GM21526 (cell line): ENCODE data around the gene NBPF6.
"Not testable (repeated sequence)": the region's sequence is repeated elsewhere in the genome, so short reads cannot be mapped to it uniquely, and the experiment has no call there.

ENCODE experiments used
- ATAC-seq: cut with Tn5 transposase; IDR thresholded peaks from one replicate; pipeline ENCODE4 v1.9.1; 2021; ENCODE audit warnings: moderate library complexity; ENCODE audit not compliant: unreplicated experiment, low FRiP score

NBPF6 gene, protein sequence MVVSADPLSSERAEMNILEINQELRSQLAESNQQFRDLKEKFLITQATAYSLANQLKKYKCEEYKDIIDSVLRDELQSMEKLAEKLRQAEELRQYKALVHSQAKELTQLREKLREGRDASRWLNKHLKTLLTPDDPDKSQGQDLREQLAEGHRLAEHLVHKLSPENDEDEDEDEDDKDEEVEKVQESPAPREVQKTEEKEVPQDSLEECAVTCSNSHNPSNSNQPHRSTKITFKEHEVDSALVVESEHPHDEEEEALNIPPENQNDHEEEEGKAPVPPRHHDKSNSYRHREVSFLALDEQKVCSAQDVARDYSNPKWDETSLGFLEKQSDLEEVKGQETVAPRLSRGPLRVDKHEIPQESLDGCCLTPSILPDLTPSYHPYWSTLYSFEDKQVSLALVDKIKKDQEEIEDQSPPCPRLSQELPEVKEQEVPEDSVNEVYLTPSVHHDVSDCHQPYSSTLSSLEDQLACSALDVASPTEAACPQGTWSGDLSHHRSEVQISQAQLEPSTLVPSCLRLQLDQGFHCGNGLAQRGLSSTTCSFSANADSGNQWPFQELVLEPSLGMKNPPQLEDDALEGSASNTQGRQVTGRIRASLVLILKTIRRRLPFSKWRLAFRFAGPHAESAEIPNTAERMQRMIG

DNA sequence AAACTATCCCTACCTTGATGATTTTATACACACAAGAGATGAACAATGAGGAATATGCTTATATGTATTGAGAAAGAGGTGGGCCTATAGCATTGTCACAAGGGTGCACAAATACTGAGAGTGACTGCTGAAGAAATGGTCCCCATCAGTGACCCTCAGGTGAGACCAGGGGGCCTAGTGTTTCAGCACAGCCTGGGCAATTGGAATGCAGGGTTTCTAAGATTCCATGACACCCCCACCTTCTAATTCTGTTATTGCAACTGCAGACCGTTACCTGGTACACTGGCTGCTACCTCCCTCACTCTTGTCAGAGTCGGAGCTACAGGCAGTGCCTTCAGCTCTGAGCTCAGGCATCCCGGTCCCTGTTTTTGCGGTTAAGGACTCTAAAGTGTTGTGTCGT lies at the start of gene NBPF6:
Gene NBPF6, plus strand, starts transcription at position 301 of the 400 bp plus-strand sequence. CDS start 259 bp downstream, outside the sequence.
- ATAC-seq: not testable (repeated sequence)

DNA sequence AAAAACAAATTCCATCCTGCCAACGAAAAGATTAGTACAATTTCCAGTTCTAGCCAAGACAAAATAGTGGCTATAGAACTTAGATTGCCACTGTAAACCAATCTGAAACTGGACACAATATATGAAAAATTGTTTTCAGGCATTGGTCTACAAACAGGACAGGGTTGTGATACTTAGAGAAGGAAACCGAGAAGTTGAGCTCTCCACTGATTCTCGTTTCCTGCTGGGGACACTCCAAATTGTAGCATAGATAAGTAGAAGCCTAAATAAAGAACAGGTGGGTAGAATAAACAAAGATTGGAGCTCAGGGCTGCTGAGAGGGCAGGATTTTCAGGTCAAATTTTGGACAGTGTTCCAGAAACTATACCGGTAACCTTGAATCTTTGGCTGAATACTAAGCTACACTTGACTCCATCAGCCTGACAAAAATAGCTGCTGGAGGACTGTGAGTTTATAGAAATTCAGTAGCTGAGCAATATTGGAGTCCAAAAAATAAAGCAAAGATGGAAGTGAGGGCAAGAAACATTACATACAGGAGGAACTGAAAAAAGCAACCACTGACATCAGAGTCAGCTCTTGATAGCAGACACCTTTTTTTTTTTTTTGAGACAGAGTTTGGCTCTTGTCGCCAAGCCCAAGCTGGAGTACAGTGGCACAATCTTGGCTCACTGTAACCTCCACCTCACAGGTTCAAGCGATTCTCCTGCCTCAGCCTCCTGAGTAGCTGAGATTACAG lies 38.9 kb upstream of the NBPF6 start:
- ATAC-seq: peak; percentile 53

DNA sequence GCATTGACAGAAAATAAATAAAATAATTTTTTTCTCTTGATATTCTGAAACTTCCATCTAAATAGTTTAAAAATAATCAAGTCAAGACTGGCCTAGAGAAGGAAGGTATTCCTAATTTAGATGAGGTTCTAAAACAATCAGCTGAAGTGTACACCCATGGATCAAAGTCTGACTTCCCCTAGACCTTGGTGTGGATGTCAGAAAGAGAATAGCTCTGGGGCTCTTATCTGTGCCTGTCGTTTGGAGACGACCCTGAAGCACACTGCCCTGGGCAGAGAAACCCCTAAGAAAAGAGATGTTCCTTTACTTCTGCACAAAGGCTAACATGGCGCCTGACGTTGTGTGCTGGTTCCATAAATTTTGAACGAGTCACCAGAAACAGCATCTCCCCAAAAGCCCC lies 30.0 kb upstream of the NBPF6 start:
- not testable (repeated sequence) for ATAC-seq

DNA sequence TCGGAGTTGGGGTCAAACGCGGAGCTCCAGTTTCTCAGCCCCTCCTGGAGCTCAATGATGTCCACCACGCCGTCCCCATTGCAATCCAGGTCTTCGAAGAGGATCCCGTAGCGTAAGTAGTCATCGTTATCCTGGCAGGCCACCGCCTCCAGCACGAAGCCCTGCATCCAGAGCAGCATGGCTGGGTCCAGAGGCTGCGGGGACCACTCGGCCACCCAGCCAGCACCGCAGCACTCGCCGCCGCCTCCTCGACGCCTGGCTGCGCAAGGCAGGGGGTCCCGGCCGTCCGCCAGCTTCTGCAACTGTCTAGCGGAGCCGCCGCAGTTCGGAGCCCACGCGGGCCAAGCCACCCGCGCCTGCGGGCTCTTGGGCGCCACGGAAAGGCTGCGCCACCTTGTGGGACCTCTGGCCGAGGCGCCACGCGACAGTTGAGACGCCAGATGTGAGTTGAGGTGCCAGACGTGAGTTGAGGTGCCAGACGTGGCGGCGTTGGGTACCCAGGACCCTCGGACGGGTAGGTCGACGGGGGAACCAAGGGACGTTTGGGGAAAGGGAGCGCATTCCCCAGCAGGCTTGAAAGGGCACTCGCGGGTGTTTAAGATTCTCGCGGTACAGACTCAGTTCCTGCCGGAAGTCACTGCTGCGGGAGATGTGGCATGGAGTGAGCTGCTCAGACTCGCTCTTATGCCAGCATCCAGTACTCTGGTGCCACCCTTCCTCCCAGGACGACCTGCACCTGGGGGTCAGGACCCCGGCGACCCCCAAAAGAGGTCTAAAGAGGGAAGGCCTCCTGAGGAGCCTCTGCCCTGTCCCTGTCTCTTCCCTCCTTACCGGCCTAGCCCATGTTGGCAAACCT lies 28.9 kb upstream of the NBPF6 start:
- not testable (repeated sequence) for ATAC-seq

DNA sequence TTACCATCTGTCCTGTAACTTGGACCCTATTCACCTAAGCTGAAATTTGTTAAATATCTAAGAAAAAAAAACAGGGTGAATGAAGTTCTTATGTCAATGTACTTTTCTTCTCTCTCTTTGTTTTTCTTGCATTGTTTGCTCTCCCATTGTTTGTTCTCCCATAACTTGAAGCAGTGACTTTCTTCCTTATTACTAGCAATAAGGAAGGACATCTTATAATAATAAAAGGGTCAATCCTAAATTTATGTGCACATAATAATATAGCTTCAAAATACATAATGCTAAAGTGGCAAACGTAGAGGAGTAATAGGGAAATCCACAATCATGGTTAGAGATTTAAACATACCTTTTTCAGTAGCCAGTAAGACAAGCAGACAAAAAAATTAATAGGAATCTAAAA lies 23.3 kb upstream of the NBPF6 start:
- ATAC-seq: not testable (repeated sequence)

DNA sequence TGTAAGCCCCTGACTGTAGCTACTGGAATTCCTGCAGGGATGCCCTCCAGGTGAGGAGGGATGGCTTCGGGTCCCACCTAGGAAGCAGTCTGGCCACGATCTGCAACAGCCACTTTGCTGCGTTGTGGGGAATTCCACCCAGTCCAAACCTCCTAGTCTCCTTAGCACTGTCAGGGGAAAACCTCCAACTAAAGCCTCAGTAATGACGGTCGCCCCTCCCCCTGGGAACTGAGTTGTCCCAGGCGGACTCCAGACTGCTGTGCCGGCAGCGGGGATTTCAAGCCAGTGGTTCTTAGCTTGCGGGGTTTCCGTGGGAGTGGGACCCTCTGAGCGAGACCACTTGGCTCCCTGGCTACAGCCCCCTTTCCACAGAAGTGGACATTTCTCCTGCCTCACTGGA lies 18.1 kb upstream of the NBPF6 start:
- ATAC-seq: not testable (repeated sequence)

DNA sequence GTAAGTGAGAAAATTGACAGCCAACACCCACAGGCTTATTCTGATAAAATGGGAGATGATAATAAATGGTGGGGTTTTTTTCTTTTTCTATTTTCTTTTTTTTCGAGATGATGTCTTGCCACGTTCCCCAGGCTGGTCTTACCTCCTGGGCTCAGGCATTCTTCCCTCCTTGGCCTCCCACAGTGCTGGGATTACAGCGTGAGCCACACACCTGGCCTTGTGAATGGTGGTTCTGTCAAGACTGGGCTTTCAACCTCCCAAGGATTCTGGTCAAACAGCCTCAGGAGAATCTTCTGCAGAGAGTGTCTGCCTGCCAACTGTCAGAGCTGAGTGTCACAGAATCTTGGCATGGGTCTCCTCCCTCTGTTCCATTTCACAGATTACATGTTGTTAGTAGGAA lies 16.7 kb upstream of the NBPF6 start:
- ATAC-seq: not testable (repeated sequence)

DNA sequence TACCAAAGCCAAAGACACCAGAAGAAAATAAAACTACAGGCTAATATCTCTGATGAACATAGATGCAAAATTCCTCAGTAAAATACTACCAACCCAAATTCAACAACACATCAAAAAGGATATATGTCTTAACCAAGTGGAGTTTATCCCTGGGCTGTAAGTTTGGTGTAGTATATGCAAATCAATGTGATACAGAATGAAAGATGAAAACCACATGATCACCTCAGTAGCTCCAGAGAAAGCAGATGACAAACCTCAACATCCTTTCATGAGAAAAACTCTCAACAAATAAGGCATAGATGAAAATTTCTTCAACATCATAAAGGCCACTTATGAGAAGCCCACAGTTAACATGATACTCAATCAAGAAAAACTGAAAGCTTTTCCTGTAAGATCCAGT lies 11.6 kb upstream of the NBPF6 start:
- peak; percentile 74 for ATAC-seq

DNA sequence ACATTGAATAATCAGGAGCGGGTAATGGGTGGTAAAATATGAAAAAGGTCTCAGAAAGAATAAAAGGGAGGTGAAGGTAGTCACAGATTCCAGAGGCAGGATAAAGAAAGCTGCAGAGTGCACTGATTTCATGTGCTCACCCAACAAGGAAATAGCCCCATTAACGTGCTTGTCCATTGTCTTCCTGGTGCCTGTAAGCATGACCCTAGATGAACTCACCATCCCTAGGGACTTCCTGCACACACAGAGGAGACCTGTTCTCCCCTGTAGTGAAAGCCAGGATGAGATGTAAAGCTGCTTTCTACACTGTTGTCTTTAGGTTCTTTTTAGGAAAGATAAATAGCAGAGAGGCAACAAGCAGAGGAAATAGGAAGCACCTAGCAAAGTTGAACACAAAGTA lies 4.4 kb downstream of the NBPF6 start:
- not testable (repeated sequence) for ATAC-seq

DNA sequence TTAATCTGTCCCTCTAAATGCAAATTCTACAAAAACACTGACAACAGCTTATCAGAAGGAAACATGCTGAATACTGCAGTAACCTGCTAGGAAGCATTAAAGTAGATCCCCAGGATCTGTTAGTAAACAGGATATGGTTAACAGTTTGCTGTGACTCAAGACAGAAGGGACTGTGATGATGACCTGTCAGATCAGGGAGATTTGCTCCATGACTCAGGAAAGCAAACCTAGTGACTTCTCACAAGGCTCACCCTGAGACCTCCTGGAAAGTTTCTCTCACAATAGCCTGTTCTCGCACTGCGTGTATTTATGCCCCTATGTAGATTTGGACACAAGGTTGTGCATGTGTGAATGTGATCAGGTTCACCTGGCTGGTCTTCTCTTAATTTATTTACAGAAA lies 8.5 kb downstream of the NBPF6 start:
- ATAC-seq: not testable (repeated sequence)

DNA sequence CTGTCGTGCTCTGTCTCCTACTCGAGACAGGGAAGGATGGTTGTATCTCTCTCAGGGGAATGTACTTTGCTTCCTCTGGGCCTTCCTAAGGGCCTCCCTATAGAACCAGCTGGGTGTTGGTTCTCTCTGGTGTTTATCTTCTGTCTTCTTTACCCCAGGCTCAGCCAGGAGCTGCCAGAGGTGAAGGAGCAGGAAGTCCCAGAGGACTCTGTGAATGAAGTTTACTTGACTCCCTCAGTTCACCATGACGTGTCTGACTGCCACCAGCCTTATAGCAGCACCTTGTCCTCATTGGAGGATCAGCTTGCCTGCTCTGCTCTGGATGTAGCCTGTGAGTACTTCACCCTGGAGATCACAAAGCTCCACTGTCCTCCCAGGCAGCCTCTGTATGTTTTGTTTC lies 11.6 kb downstream of the NBPF6 start:
- not testable (repeated sequence) for ATAC-seq

DNA sequence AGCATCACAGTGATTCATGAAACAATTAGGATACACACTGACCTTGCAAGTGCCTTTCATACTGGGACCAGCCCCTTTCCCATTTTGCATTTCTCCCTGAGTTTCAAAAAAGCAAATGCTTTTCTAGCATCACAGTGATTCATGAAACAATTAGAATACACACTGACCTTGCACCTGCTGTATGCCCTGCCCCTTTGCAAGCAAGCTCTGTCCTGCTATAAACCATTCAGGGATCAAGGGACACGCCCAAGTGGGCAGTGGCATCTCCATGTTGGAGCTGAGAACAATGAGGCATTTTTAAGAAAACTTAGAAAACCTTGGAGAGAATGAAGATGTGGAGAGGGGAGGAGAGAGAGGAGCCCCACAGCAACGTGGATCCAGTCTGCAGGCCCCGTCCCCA lies 13.8 kb downstream of the NBPF6 start:
- ATAC-seq: not testable (repeated sequence)

DNA sequence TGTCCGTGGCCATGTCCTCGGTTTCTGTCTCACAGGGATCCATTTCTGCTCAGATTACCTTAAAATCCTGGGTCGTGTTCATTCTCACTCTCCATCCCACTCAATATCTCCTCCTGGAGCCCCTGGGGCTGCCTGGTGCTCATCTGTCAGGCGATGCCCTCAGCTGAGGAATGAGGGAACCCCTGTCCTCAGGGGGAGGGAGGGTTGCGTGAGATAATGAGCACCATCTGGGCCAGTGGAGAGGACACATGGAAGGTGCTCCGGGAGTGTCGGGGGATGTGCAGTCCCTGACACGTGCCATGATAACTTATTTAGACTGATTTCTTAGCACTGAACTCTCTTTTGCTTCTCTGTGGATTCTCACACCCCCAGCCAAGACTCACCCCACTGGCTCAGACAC lies 16.0 kb downstream of the NBPF6 start:
- ATAC-seq: not testable (repeated sequence)

DNA sequence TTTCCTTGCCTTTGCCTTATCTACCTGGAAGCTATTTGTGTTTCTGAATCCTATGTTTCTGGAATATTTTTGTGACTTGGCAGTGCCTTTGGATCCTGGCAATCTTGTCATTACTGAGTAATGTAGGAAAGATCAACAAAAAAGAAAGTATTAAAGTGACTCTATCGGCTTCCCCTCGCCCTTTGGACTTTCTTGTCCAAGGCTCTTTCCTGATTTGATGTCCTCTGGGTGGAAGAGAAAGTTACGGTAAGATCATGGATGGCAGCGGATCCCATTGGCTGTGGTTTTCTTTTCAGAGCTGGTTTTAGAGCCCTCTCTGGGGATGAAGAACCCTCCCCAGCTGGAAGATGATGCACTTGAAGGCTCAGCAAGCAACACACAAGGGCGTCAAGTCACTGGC lies 17.0 kb downstream of the NBPF6 start:
- not testable (repeated sequence) for ATAC-seq

DNA sequence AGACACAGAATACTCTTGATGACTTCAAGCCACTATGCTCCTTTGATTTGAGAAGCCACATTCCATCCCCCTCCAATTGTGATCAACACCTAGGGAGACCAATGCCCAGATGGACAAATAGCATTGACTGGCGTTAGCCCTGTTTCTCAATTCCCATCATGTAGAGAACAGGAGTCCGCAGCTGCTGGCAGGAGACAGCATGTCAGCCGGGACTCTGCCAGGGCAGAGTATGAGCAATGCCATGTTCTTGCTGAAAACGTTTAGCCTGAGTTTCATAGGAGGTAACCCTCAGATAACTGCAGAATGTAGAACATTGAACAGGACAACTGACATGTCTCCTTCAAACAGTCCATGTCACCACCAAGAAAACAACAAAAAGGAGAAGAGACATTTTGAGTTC lies 20.6 kb downstream of the NBPF6 start:
- not testable (repeated sequence) for ATAC-seq

DNA sequence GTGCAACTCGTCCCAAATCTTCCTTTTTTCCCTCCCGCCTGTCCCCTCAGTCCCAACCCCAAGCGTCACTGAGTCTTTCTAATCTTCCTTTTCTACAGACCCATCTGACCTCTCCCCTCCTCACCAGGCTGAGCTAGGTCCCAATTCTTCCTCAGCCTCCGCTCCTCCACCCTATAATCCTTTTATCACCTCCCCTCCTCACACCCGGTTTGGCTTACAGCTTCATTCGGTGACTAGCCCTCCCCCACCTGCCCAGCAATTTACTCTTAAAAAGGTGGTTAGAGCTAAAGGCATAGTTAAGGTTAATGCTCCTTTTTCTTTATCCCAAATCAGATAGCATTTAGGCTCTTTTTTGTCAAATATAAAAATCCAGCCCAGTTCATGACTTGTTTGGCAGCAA lies 24.4 kb downstream of the NBPF6 start:
- ATAC-seq: not testable (repeated sequence)

DNA sequence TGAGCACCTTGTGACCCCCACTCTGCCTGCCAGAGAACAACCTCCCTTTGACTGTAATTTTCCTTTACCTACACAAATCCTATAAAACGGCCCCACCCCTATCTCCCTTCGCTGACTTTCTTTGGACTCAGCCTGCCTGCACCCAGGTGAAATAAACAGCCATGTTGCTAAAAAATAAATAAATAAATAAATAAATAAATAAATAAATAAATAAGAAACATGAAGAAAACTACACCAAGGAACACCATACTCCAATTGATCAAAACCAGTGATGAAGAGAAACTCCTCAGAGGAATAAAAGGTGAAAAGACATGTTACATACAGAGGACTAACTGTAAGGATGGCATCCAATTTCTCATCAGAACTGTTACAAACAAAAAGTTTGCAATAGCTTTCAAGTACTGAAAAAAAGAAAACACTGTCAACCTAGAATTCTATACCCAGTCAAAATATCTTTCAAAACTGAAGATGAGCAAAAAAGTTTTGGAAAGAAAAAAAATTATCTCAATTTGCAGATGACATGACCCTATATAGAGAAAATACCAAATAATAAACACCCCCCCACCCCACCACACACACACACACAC lies 28.4 kb downstream of the NBPF6 start:
- ATAC-seq: no peak

DNA sequence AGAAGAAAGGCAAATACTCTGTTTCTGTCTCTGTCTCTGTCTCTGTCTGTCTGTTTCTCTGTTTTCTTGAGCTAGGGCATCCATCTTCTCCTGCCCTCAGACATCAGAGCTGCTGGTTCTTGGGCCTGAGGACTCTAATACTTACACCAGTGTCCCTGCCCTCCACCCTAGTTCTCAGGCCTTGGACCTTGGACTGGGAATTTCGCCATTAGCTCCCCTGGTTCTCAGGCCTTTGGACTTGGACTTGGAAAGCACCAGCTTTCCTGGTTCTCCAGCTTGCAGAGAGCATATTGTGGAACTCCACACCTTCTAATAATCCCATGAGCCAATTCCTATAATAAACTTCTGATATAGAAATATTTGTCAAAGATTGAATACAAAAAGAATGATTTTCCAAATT lies 32.6 kb downstream of the NBPF6 start:
- no peak for ATAC-seq

DNA sequence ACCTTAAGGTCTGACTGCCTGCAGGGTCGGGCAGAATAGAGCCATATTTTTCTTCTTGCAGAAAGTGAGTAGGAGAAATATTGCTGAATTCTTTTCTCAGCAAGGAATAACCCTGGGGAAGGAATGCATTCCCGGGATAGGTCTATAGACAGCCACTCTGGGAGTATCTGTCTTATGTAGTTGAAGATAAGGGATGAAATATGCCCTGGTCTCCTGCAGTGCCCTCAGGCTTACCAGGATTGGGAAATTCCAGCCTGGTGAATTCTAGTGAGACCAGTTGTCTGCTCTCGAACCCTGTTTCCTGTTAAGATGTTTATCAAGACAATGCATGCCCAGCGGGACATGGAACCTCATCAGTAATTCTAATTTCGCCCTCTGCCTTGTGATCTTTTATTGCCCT lies 35.8 kb downstream of the NBPF6 start:
- ATAC-seq: not testable (repeated sequence)

DNA sequence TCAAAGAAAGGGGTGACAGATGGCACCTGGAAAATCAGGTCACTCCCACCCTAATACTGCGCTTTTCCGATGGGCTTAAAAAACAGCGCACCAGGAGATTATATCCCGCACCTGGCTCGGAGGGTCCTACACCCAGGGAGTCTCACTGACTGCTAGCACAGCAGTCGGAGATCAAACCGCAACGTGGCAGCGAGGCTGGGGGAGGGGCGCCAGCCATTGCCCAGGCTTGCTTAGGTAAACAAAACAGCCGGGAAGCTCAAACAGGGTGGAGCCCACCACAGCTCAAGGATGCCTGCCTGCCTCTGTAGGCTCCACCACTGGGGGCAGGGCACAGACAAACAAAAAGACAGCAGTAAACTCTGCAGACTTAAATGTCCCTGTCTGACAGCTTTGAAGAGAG lies 36.6 kb downstream of the NBPF6 start:
- not testable (repeated sequence) for ATAC-seq
